ENCODE results near the gene IFNW1. TPM values are rescaled to one million over a fixed set of nuclear protein-coding genes. Genes with fewer than 3 reads are reported as not detected.

The IFNW1 gene
- total and polyA plus RNA-seq, 2 experiments from 2014 or later: not detected

GRCh38 chr9:21102305-21102704 lies 39.3 kb downstream of the IFNW1 start:
- H3K27ac ChIP-seq: no peak overlapping the region
- H3K9ac ChIP-seq: no peak overlapping the region
- in situ Hi-C loops (cut with MboI): loop anchor here (25.0 kb wide), 1 partner anchor 215 kb away; no protein-coding TSS in a partner anchor
- H2AFZ ChIP-seq: no peak overlapping the region
- H3K36me3 ChIP-seq (ENCODE audit: low read depth): no peaks in the 10 kb centered on the region
- H3K4me3 ChIP-seq: no peak overlapping the region
- H4K20me1 ChIP-seq (ENCODE audit: insufficient read depth): no peaks in the 10 kb centered on the region
- H3K9me2 ChIP-seq (ENCODE audit: insufficient read depth): no peaks in the 10 kb centered on the region
- H3F3A ChIP-seq (ENCODE audit: insufficient read depth): no peaks in the 10 kb centered on the region
- peak; percentile 64 for DNase-seq
- 86 to 97% methylated on average over 1 of the region's 1 CpG for WGBS, 2 experiments (ENCODE audit: low coverage in 1 of 2, low lambda C conversion rate in 2 of 2, missing lambda C conversion rate in 2 of 2)
- no peaks in the 10 kb centered on the region for H3K4me1 ChIP-seq (ENCODE audit: insufficient read depth)
- H3K27me3 ChIP-seq (replicated peaks; ENCODE audit: insufficient read depth): no peaks in the 10 kb centered on the region
- H3K4me2 ChIP-seq (ENCODE audit: unreplicated experiment): no peak overlapping the region
- no peak for TF ChIP-seq EZH2 (IDR thresholded peaks at IDR 0.05; ENCODE audit: insufficient read depth, poor library complexity, severe bottlenecking)
- no peaks in the 10 kb centered on the region for H3K9me3 ChIP-seq (ENCODE audit: low read depth)
- H3K79me2 ChIP-seq (ENCODE audit: insufficient read depth): no peaks in the 10 kb centered on the region

- Histone ChIP-seq H3K4me3 (no peak overlapping the region), H3K4me2 (ENCODE audit: unreplicated experiment) (no peak overlapping the region), H4K20me1 (ENCODE audit: insufficient read depth) (no peaks in the 10 kb centered on the region), H3K9ac (no peak overlapping the region), H3F3A (ENCODE audit: insufficient read depth) (no peaks in the 10 kb centered on the region), H2AFZ (no peak overlapping the region), H3K27me3 (replicated peaks; ENCODE audit: insufficient read depth) (no peaks in the 10 kb centered on the region), H3K4me1 (ENCODE audit: insufficient read depth) (peaks cover 9% of the 10 kb centered on the region; the same call in 1 of the 2 replicates), H3K27ac (no peak overlapping the region), H3K79me2 (ENCODE audit: insufficient read depth) (no peaks in the 10 kb centered on the region), H3K9me3 (ENCODE audit: low read depth) (no peaks in the 10 kb centered on the region), H3K9me2 (ENCODE audit: insufficient read depth) (no peaks in the 10 kb centered on the region), H3K36me3 (ENCODE audit: low read depth) (no peaks in the 10 kb centered on the region)
- WGBS, 2 experiments (ENCODE audit: low coverage in 1 of 2, low lambda C conversion rate in 2 of 2, missing lambda C conversion rate in 2 of 2): 93 to 94% methylated on average over 2 of the region's 2 CpGs
- TF ChIP-seq EZH2 (IDR thresholded peaks at IDR 0.05; ENCODE audit: insufficient read depth, poor library complexity, severe bottlenecking) (no peak), EZH2phosphoT487 (IDR thresholded peaks at IDR 0.05; ENCODE audit: insufficient read depth, low read depth) (no peak)
- no peak for DNase-seq
- in situ Hi-C loops (cut with MboI): no loop called here
Measured at GRCh38 chr9:21097817-21098216, 43.8 kb downstream of the IFNW1 start.

DNA sequence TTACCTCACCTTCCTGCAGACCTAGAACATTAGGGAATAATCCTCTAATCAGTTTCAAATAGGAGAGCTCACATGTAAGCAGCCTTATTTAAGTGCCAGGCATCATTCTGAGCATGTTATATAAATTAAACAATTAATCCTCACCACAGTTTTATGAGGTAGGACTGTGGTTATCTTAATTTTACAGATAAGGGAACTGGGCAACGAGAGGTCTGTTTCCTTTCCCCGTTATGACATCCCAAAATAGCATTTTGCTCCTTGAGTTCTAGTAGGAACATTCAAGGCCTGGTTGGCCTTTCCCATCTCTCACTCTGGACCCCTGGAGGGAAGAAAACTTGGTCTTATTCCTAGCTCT lies 44.8 kb downstream of the IFNW1 start:
- H3K79me2 ChIP-seq (ENCODE audit: insufficient read depth): no peaks in the 10 kb centered on the region
- no peak overlapping the region for H3K27ac ChIP-seq
- H3K4me3 ChIP-seq: no peak overlapping the region
- H2AFZ ChIP-seq: peak overlapping the region; percentile 78; the same call in 1 of the 2 replicates
- in situ Hi-C loops (cut with MboI): no loop called here
- H3K4me2 ChIP-seq (ENCODE audit: unreplicated experiment): peak overlapping the region; percentile 61
- no peaks in the 10 kb centered on the region for H3K27me3 ChIP-seq (replicated peaks; ENCODE audit: insufficient read depth)
- H3K4me1 ChIP-seq (ENCODE audit: insufficient read depth): peaks cover 9% of the 10 kb centered on the region; the same call in 1 of the 2 replicates
- H3K9ac ChIP-seq: 0 out of 2 replicates have a peak overlapping the region, but pooled peaks have one; percentile 34
- DNase-seq: no peak
- H4K20me1 ChIP-seq (ENCODE audit: insufficient read depth): no peaks in the 10 kb centered on the region
- H3K9me3 ChIP-seq (ENCODE audit: low read depth): no peaks in the 10 kb centered on the region
- H3K36me3 ChIP-seq (ENCODE audit: low read depth): no peaks in the 10 kb centered on the region
- no peaks in the 10 kb centered on the region for H3K9me2 ChIP-seq (ENCODE audit: insufficient read depth)
- H3F3A ChIP-seq (ENCODE audit: insufficient read depth): no peaks in the 10 kb centered on the region
- WGBS, 2 experiments (ENCODE audit: low coverage in 1 of 2, low lambda C conversion rate in 2 of 2, missing lambda C conversion rate in 2 of 2): 97 to 100% methylated on average over 2 of the region's 2 CpGs
- TF ChIP-seq EZH2 (IDR thresholded peaks at IDR 0.05; ENCODE audit: insufficient read depth, poor library complexity, severe bottlenecking): no peak
- TF ChIP-seq EZH2phosphoT487 (IDR thresholded peaks at IDR 0.05; ENCODE audit: insufficient read depth, low read depth): no peak

- in situ Hi-C loops (cut with MboI): no loop called here
- Histone ChIP-seq H3K9ac (peak overlapping the region; percentile 34; the same call in 1 of the 2 replicates), H3K27ac (peak overlapping the region; percentile 25)
Measured at GRCh38 chr9:21096172-21096900, 45.3 kb downstream of the IFNW1 start.

More at GRCh38 chr9:21096172-21096900, 45.3 kb downstream of the IFNW1 start:
- WGBS, 2 experiments (ENCODE audit: low coverage in 1 of 2, low lambda C conversion rate in 2 of 2, missing lambda C conversion rate in 2 of 2): 40 to 43% methylated on average over 6 of the region's 6 CpGs
- no peaks in the 10 kb centered on the region for H4K20me1 ChIP-seq (ENCODE audit: insufficient read depth)
- DNase-seq: peak; percentile 58
- H3K36me3 ChIP-seq (ENCODE audit: low read depth): no peaks in the 10 kb centered on the region
- H3K4me3 ChIP-seq: peak overlapping the region; percentile 56
- H3K4me1 ChIP-seq (ENCODE audit: insufficient read depth): peaks cover 9% of the 10 kb centered on the region; the same call in 1 of the 2 replicates
- H3K9me3 ChIP-seq (ENCODE audit: low read depth): no peaks in the 10 kb centered on the region
- no peaks in the 10 kb centered on the region for H3F3A ChIP-seq (ENCODE audit: insufficient read depth)
- no peaks in the 10 kb centered on the region for H3K9me2 ChIP-seq (ENCODE audit: insufficient read depth)
- H3K4me2 ChIP-seq (ENCODE audit: unreplicated experiment): peak overlapping the region; percentile 61
- TF ChIP-seq EZH2 (IDR thresholded peaks at IDR 0.05; ENCODE audit: insufficient read depth, poor library complexity, severe bottlenecking) (no peak), EZH2phosphoT487 (IDR thresholded peaks at IDR 0.05; ENCODE audit: insufficient read depth, low read depth) (no peak)
- peak overlapping the region; percentile 78 for H2AFZ ChIP-seq
- no peaks in the 10 kb centered on the region for H3K27me3 ChIP-seq (replicated peaks; ENCODE audit: insufficient read depth)
- no peaks in the 10 kb centered on the region for H3K79me2 ChIP-seq (ENCODE audit: insufficient read depth)
